Measurements from ENCODE around the gene TXNRD3.
A peak's percentile ranks its signal among the peaks of the same experiment; 100 is the strongest.
"Not testable (repeated sequence)": the region's sequence is repeated elsewhere in the genome, so short reads cannot be mapped to it uniquely, and the experiment has no call there.

Gene TXNRD3

DNA sequence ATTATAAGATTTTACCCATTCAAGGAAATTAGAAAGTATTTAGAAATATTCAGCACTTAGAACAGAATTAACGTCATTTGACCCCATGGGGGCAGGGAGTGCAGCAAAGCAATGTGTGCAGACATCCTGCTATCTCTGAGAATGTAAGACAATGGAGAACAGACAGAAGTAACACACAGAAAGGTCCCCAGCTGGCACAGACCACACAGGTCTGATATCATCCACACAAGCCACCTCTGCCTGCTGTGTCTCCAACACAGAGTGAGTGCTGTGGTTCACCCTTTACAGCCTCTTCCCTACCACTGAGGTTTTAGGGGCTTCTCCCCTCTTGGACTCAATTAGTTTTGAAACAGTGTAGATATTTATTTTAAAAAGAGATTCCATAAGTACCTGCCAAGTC is 16.1 kb downstream of the TXNRD3 start:
- no peak for DNase-seq

DNA sequence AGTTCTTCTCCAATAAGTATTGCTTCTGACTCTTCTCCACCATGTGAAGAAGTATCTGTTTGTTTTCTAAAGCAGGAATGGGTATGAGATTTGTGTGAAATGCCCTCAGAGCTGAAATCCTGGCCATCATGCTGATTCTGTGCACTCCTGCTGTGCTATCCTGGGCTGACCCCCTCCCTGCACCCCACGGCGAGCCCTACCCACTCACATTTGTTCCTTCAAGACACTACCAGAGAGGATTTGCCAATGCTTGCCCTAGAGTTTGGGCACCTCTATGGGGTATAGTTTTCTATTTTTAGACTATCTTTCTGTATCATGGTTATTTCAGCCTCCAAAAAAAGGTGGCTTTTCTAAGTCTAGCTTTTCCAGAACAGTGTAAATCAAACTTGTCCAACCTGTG is 18.5 kb downstream of the TXNRD3 start:
- DNase-seq, result no peak

DNA sequence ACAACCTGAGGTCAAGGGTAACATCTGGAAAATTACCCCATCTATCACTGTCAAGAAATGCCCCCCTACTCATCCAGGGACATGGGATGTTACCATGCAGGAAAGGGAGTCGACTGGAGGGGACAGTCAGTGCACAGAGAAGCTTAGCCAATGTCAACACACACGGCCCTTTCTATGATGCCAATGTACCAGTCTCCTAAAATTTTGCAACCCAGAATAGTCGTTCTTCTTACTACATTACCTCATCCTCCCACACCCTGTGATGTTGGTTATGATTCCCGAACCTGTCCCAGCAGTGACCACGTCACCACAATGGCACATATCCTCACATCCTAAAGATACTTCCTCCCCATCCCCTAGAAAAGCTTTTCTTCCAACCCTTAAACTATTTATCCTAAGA is 20.1 kb downstream of the TXNRD3 start:
- no peak for DNase-seq

DNA sequence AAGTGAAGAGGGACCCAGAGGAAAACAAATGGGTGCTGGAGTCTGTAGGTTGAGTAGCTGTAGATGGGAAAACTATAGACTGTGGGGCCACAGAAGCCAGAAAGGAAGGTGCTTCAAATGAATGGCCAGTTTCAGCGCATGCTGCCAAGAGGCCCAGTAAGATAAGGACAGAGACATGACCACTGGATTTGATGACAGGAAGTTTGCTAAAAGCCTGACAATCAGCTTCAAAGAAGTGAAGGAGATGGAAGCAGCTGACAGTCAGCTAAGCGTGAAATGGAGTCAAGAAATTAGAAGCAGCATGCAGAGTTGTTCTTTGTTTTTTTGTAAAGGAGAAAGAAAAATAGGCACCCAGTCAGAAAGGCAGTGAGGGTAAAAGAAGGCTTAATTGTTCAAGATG is 24.9 kb downstream of the TXNRD3 start:
- no peak for DNase-seq

DNA sequence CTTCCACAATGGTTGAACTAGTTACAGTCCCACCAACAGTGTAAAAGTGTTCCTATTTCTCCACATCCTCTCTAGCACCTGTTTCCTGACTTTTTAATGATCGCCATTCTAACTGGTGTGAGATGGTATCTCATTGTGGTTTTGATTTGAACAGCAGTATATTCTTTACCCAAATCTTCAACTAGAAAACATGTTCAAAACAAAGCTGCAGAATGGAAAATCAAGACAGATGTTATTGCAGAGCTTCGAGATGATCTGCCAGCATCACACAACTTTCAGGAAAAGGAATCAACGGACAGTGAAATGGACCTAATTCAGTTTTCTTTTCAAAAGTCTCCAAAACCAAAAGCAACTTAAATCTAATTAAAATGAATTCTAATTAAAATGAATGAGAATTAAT is 29.2 kb downstream of the TXNRD3 start:
- DNase-seq, result not testable (repeated sequence)

DNA sequence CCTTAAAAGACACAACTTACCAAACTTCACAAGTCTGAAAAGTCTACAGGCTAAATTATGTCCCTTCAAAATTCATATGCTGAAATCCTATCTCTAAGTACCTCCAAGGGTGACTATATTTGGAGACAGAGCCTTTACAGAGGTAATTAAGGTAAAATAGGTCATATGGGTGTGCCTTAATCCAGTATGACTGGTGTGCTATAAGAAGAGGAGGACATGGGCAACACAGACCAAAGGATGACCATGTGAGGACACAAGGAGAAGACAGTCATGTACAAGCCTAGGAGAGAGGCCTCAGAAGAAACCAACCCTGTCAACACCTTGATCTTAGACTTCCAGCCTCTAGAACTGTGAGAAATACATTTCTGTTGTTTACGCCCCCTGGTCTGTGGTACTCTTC is 32.2 kb downstream of the TXNRD3 start:
- no peak for DNase-seq

DNA sequence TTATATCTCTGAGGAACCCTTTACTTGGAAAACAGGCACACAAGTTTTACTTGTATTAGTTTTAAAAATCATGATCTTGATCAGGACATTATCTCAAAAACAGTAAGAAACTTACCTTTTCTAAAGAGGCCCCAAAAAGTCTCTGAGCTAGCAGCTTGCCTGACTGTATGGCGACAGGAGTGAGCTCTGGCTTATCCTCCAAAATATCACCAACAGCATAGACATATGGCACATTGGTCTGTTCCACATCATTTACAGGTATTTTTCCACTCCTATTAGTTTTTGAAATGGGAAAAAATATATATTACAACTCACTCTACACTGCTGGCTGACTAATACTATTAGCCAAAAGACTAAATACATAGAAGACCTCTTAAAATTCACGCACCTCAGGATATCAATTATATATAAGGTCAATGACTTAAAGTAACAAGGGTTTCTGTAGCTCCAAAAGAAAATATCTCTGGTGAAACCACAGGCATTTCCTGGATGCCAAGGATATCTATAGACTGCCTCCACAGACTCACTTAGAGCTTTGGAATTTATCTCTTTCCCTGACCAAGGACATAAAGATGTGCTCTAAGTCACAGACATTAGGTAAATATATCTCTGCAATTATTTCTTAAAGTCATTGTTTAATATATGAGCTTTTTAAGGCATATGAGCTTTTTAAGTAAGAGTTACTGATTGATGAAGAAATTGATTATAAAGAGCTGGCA is 33.1 kb downstream of the TXNRD3 start:
- no peak for DNase-seq

DNA sequence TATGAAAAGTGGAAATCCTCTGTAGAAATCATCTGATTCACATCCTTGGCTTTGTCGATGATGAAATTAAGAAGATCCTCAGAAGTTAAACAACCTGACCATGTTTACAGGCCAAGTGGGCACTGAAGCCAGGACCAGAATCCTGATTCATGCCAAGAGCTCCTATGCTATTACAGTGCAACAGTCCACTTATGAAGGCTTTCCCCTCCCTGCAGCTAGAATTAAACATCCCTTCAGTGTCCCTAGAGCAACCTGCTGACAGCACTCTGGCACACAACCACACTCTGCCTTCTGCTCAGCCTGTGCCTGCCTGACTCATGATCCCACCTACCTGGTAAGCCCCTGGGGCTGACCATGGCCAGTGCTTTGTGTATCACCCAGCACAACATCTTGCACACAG is 33.8 kb downstream of the TXNRD3 start:
- peak; percentile 0 for DNase-seq

DNA sequence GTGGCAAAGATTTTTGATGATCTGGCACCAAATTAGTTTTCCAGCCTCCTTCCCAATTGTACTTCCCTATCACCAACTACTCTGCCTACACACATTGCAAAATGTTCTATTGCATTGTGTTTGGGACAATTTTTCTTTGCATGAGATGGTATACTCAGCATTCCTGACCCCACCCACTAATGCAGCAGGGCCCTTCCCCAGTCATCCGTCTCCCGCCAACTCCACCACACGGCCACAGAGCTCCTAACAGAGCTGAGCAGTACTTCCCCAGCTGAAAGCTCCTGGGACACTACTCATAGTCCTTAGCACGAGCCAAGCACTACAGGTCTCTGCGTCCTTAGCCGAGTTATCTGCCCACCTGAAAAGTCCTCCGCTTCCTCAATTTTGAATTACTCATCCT is 34.2 kb downstream of the TXNRD3 start:
- no peak for DNase-seq

DNA sequence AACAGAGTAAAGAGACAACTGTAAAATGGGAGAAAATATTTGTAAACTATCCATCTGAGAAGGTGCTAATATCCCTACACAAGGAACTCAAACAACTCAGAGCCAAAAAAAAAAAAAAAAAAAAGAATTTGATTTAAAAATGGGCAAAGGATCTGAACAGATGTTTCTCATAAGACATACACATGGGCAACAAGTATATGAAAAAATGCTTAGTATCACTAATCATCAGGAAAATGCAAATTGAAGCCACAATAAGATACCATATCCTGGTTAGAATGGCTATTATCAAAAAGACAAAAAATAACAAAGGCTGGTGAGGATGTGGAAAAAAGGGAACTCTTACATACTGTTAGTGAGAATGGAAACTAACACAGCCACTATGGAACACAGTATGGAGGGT is 36.2 kb downstream of the TXNRD3 start:
- DNase-seq, result no peak

DNA sequence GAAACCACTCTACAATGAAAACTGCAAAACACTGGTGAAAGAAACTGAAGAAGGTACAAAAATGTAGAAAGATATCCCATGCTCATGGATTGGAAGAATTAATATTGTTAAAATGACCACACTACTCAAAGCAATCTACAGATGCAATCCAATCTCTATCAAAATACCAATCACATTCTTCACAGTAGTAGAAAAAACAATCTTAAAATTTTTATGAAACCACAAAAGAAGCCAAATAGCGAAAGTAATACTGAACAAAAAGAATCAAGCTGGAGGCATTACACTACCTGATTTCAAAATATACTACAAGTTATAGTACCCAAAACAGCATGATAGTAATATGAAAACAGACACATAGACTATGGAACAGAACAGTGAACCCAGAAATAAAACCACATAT is 36.9 kb downstream of the TXNRD3 start:
- DNase-seq, result no peak

DNA sequence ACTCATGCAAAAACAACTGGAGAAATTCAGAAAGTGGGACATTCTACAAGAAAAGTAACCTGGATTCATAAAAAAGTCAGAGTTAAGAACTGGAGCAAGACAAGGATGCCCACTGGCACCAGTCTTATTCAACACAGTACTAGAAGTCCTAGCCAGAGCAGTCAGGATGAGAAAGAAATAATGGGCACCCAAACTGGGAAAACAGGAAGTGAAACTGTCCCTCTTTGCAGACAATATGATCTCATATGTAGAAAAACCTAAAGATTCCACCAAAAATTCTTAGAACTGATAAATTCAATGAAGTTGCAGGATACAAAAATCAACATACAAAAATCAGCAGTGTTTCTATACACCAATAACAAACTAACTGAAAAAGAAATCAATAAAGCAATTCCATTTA is 37.4 kb downstream of the TXNRD3 start:
- no peak for DNase-seq

DNA sequence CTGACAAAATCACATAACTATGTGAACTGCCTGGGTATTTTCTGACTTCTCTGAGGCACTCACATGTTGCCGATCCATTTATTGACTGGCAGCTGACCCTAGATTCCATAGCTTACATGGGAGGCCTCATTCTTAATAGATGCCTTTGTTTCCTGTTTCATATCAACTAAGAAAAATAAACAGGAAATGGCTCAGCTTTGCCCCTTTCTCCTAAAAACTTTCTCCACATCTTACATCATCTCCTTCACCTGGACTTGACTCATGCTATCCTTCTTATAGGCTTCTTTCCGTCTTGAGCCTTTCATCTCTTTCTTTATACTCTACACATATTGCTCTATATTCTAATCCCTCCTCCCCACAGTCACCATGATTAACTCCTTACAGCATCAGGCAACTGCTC is 38.0 kb downstream of the TXNRD3 start:
- DNase-seq, result no peak

DNA sequence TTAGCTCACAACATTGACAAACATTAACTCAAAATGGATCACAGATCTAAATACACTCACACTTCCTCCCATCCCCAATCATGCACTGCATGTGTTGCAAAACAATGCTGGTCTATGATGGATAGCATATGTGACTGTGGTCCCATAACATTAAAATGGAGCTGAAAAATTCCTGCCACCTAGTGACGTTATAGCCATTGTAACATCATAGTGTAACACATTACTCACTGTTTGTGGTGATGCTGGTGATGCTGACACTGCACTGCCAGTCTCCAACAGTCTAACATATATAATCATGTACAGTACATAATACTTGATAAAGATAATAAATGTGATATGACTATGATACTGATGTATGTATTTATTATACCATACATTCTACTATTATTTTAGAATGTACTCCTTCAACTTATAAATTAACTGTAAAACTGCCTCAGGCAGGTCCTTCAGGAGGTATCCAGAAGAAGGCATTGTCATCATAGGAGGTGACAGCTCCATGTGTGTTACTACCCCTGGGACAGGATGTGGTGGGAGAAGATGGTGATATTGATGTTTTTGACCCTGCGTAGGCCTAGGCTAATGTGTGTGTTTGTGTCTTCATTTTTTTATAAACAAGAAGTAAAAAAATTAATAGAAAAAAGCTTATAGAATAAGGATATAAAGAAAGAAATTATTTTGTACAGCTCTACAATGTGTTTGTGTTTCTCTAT is 41.3 kb downstream of the TXNRD3 start:
- DNase-seq, result no peak

DNA sequence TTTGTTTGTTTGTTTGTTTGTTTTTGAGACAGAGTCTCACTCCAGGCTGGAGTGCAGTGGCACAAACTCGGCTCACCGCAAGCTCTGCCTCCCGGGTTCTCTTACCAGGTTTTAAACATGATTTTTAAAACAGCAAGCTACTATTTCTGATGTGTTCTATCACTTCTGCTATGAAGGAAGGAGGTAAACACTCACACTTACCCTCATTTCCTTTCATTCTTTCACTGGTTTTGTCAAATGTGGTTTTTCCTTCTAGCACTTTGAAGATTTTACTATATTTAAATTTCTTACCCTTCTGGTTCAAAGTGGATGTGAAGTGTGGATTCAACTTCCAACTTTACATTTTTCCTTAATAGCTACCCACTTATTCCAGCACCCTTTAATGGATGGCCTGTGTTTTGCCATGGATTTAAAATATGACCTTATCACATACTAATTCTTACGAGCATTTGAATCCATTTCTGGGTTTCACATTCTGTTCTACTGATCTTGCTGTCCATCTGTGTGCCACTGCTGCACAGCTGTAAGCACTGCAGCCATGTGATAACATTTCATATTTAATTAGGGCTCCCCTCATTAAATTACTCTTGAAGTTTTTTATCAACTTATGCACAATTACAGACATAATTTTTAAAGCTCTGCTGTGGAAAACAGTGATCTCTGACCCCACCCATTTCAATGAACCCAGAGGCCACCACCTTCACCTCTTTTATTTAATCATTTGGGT is 42.3 kb downstream of the TXNRD3 start:
- DNase-seq, result no peak

DNA sequence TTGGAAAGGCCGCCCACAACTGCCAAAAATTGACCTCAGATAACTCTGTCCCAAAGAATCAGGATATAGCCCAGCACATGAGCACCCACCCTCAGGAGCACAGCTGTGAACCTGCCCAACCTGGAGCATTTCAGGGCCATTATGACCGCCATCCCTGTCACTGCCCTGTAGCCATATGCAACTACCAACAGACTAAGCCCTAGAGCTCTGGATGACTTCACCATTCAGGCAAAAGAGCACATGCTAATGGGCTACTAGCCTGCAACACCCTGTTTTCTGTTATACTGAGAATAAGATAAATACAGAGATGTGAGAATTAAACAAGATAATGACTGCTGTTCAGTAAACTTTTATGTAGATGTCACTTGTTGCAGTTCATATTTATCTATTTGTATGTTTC is 45.0 kb downstream of the TXNRD3 start:
- no peak for DNase-seq

DNA sequence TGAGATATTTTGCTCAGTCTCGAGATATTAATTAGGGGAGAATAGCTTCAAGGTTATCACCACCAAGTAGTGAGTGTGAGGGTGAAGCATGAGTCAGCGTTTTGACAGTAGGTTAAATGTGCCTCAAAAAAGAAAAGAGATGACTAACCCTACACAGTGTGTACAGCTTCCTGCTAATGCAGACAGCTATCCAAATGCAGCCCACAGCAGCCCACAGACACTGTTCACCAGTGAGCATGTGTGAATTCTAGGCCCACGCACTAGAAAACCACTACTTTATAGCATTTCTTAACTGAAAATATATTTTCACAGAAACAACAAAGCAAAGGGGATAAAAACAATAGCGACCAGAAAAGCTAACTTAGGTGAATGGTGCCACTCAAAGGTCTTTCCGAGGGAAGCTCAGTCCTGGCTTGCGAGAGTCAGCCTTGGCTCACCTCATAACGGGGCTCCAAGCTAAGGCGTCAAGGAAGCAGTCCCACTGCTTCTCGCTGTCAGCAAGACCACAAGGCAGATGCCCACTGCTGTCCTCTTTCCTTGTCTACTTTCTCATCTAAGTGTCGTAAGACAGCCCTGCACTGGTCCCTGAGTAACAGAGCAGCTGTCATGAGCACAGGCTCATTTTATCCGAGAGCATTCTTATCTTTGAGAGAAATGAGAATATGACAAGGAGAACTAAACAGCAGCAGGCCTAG is 47.6 kb downstream of the TXNRD3 start:
- DNase-seq, result no peak

DNA sequence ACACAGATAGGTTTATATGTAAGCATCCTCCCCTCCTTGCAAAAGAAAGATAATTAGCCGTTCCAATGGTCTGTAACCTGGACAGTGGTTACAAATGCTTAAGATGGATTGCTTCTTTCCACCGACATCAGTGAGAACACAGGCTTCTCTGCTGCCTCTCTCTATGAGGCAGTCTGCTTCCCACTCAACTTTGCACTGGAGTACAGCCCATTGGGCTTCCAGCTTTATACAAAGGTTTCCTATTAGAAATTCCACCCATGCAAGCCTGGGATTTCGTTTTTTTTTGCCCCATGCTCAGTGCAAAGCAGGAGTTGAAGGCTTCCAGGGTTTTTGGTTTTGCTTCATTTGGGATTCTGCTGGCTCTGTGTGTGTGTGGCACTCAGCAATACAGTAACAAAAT is 48.9 kb downstream of the TXNRD3 start:
- no peak for DNase-seq

DNA sequence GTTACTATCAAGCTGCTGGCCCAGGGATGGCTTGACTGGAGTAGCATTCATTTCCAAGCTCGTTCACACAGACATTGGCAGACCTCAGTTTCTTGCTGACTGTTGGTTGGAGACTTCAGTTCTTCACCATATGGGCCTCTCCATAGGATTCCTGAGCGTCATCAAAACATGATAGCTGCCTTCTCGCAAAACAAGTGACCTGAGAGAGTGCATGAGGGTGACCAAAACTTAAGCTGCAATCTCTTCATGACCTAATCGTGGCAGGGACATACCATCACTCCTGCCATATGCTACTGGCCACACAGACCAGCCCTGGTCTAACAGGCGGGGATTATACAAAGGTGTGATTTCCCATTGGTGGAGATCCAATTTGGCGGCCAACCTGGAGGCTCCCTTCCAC is 50.2 kb downstream of the TXNRD3 start:
- no peak for DNase-seq

DNA sequence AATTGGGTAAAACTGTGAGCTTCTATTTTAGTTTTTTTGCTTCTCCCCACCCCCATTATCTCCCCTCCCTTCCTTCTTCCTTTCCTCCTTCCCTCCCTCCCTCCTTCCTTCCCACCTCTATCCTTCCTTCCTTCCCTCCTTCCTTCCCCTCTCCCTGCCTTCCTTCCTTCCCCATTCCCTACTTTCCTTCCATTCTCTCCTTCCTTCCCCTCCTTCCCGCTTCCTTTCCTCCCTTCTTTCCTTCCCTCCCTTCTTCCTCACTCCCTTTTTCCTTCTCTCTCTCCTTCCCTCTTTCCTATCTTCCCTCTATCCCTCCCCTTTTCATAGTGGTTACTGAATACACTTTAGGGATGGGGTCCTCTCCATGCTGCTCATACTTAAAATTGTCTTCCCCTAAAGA is 55.8 kb downstream of the TXNRD3 start:
- DNase-seq, result no peak

DNA sequence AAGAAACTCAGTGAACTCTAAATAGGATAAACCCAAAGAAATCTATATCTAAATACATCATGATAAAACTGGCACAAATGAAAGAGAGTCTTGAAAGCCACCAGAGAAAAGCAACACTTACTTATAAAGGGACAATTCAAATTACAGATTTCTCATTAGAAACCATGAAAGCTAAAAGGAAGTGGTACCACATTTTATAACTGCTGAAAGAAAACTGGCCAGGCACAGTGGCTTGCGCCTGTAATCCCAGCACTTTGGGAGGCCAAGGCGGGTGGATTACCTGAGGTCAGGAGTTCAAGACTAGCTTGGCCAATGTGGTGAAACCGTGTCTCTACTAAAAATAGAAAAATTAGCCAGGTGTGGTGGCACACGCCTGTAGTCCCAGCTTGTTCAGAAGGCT is 59.4 kb downstream of the TXNRD3 start:
- not testable (repeated sequence) for DNase-seq

DNA sequence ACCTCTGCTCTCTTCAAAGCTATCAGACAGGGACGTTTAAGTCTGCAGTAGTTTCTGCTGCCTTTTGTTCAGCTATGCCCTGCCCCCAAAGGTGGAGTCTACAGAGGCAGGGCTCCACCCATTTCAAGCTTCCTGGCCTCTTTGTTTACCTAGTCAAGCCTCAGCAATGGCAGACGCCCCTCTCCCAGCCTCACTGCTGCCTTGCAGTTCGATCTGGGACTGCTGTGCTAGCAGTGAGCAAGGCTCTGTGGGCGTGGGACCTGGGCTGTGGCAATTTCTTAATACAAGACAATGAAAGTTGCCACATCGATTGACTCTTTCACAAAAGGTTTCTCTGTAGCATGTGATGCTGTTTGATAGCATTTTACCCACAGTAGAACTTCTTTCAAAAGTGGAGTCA is 63.4 kb downstream of the TXNRD3 start:
- not testable (repeated sequence) for DNase-seq

DNA sequence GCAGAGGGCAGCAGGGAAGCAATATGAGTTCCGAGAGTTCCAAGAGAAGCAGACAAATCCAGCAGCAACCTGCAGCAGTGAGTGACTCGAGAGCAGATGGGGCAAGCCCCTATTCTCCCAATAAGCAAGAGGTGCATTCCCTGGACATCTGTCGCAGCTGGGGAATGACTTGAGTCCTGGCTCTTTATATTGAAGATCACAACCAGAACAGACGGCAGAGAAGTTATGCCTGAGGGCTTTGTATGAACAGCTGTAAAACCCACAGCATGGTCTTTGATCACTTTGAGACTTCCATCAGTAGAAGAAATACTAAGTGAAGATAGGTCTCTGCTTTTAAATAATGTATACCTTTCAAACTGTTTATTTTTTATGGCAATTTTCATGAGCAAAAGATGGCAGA is 72.6 kb downstream of the TXNRD3 start:
- DNase-seq, result peak; percentile 82

DNA sequence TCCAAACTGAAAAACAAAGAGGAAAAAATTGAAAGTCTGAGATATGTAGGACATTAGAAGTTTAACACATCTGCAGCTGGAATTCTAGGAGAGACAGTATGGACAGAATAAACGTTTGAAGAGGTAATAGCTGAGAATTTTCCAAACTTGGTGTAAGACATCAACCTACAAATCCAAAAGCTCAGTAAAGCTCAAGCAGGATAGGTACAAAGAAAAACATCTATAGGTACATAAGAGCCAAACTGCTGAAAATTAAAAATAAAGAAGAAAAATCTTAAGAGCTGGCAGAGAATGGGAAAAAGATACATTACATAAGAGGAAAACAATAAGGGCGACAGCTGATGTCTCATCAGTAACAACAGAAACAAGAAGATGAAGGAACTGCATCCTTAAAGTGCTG is 73.4 kb downstream of the TXNRD3 start:
- DNase-seq, result no peak

Measured in NCI-H69 (cell line).